HepG2 (cell line): Measurements from ENCODE around the gene ARPC1A. TPM values are rescaled to one million over a fixed set of nuclear protein-coding genes. Genes with fewer than 3 reads are reported as not detected.

Experiments used
- CAMTA2 ChIP-seq: sonication (generic); formaldehyde crosslinking; IDR thresholded peaks from 2 replicates; pipeline ENCODE4 v1.4.0; 2020; ENCODE audit warnings: mild to moderate bottlenecking, missing genetic modification reagents, borderline replicate concordance
- FLYWCH1 ChIP-seq: sonication (generic); formaldehyde crosslinking; IDR thresholded peaks from 2 replicates; pipeline ENCODE4 v1.8.1; 2023; ENCODE audit warnings: mild to moderate bottlenecking, missing genetic modification reagents
- GABPA ChIP-seq, 2 experiments: IDR thresholded peaks; 2 replicates each; pipeline ENCODE4 v1.6.1; 2011 to 2016; ENCODE audit warnings: low read depth in 2 of 2, low read length in 1 of 2, missing biosample characterization in 1 of 2, missing genetic modification characterization in 1 of 2
- KIAA2018 ChIP-seq: sonication (generic); formaldehyde crosslinking; IDR thresholded peaks from 2 replicates; pipeline ENCODE4 v1.5.0; 2020; ENCODE audit warnings: mild to moderate bottlenecking, missing genetic modification reagents, borderline replicate concordance
- MBD4 ChIP-seq: IDR thresholded peaks from 2 replicates; pipeline ENCODE4 v1.6.1; 2012; ENCODE audit warnings: low read length, inconsistent platforms, borderline replicate concordance
- MLLT10 ChIP-seq: sonication (generic); formaldehyde crosslinking; IDR thresholded peaks from 2 replicates; pipeline ENCODE4 v1.4.0; 2020; ENCODE audit warnings: missing genetic modification reagents
- RAD21 ChIP-seq: fragments of 450-650 bp; formaldehyde crosslinking; IDR thresholded peaks from 2 replicates; pipeline ENCODE4 v1.5.0; 2020; ENCODE audit warnings: mild to moderate bottlenecking
- ZBTB38 ChIP-seq: sonication (generic); formaldehyde crosslinking; IDR thresholded peaks from 2 replicates; pipeline ENCODE4 v1.5.1; 2020; ENCODE audit warnings: mild to moderate bottlenecking, missing genetic modification reagents
- ZNF232 ChIP-seq: sonication (generic); formaldehyde crosslinking; IDR thresholded peaks from 2 replicates; pipeline ENCODE4 v1.4.0; 2020; ENCODE audit warnings: missing genetic modification reagents, borderline replicate concordance
- ZNF235 ChIP-seq: sonication (generic); formaldehyde crosslinking; IDR thresholded peaks from 2 replicates; pipeline ENCODE4 v1.8.1; 2023; ENCODE audit warnings: mild to moderate bottlenecking, missing genetic modification reagents, borderline replicate concordance
- ZNF501 ChIP-seq: sonication (generic); formaldehyde crosslinking; IDR thresholded peaks from 2 replicates; pipeline ENCODE4 v1.5.1; 2020; ENCODE audit warnings: mild to moderate bottlenecking, moderate library complexity, missing genetic modification reagents
- ZNF747 ChIP-seq: sonication (generic); formaldehyde crosslinking; IDR thresholded peaks from 2 replicates; pipeline ENCODE4 v1.8.1; 2023; ENCODE audit warnings: missing genetic modification reagents, mild to moderate bottlenecking, borderline replicate concordance
- polyA plus RNA-seq, 8 experiments: library from polyadenylated mRNA; depleted of rRNA in 3 of 8; stranded (reverse) in 7 of 8; unstranded in 1 of 8; fragments of >200 nt; fragmentation: Illumina TruSeq in 4 of 8; extraction: Trizol in 4 of 8; gene quantifications; 2 replicates each; pipeline versions ENCODE4 v1.2.1 to v1.2.3, GENCODE V29; 2011 to 2016; ENCODE audit warnings: low read depth in 4 of 8, missing spikeins in 1 of 8, mixed read lengths in 1 of 8; ENCODE audit not compliant: insufficient read depth in 1 of 8
- total RNA-seq, 5 experiments: library from RNA; depleted of rRNA; stranded (reverse); fragments of >200 nt; fragmentation: Illumina TruSeq; extraction: Trizol; gene quantifications; 2 replicates each; pipeline ENCODE4 v1.2.3, GENCODE V29; 2016; ENCODE audit warnings: low read depth in 1 of 5
- TF ChIP-seq, protein P1 (sequence below): sonication (generic); formaldehyde crosslinking; IDR thresholded peaks from 2 replicates; pipeline ENCODE4 v1.5.1; 2020; ENCODE audit warnings: mild to moderate bottlenecking, missing genetic modification reagents, borderline replicate concordance
- TF ChIP-seq, protein P2 (sequence below): IDR thresholded peaks from 2 replicates; pipeline ENCODE4 v1.6.1; 2016; ENCODE audit warnings: missing genetic modification reagents, missing compliant biosample characterization
- TF ChIP-seq, protein P3 (sequence below): sonication (generic); formaldehyde crosslinking; IDR thresholded peaks from 2 replicates; pipeline ENCODE4 v1.5.0; 2020; ENCODE audit warnings: missing genetic modification reagents, mild to moderate bottlenecking, borderline replicate concordance

The ARPC1A gene
- total and polyA plus RNA-seq, 2 of the 13 experiments (the other 11 are each of a cell fraction or from before 2014, with no cell fraction given) = 44.3 to 88.5 TPM

- TF ChIP-seq, protein P1, sequence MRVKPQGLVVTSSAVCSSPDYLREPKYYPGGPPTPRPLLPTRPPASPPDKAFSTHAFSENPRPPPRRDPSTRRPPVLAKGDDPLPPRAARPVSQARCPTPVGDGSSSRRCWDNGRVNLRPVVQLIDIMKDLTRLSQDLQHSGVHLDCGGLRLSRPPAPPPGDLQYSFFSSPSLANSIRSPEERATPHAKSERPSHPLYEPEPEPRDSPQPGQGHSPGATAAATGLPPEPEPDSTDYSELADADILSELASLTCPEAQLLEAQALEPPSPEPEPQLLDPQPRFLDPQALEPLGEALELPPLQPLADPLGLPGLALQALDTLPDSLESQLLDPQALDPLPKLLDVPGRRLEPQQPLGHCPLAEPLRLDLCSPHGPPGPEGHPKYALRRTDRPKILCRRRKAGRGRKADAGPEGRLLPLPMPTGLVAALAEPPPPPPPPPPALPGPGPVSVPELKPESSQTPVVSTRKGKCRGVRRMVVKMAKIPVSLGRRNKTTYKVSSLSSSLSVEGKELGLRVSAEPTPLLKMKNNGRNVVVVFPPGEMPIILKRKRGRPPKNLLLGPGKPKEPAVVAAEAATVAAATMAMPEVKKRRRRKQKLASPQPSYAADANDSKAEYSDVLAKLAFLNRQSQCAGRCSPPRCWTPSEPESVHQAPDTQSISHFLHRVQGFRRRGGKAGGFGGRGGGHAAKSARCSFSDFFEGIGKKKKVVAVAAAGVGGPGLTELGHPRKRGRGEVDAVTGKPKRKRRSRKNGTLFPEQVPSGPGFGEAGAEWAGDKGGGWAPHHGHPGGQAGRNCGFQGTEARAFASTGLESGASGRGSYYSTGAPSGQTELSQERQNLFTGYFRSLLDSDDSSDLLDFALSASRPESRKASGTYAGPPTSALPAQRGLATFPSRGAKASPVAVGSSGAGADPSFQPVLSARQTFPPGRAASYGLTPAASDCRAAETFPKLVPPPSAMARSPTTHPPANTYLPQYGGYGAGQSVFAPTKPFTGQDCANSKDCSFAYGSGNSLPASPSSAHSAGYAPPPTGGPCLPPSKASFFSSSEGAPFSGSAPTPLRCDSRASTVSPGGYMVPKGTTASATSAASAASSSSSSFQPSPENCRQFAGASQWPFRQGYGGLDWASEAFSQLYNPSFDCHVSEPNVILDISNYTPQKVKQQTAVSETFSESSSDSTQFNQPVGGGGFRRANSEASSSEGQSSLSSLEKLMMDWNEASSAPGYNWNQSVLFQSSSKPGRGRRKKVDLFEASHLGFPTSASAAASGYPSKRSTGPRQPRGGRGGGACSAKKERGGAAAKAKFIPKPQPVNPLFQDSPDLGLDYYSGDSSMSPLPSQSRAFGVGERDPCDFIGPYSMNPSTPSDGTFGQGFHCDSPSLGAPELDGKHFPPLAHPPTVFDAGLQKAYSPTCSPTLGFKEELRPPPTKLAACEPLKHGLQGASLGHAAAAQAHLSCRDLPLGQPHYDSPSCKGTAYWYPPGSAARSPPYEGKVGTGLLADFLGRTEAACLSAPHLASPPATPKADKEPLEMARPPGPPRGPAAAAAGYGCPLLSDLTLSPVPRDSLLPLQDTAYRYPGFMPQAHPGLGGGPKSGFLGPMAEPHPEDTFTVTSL = no peak
- TF ChIP-seq, protein P2, sequence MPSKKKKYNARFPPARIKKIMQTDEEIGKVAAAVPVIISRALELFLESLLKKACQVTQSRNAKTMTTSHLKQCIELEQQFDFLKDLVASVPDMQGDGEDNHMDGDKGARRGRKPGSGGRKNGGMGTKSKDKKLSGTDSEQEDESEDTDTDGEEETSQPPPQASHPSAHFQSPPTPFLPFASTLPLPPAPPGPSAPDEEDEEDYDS = no peak
- TF ChIP-seq ZNF747 (CRISPR knock-in tag) = no peak
- TF ChIP-seq ZNF232 (CRISPR knock-in tag) = no peak
- TF ChIP-seq GABPA (IDR thresholded peaks at IDR 0.05; ENCODE audit: low read depth, low read length) = no peak
- TF ChIP-seq GABPA (CRISPR knock-in tag; IDR thresholded peaks at IDR 0.05; ENCODE audit: low read depth) = no peak
- TF ChIP-seq CAMTA2 (CRISPR knock-in tag) = no peak
- no peak for TF ChIP-seq ZNF501 (CRISPR knock-in tag)
- TF ChIP-seq, protein P3, sequence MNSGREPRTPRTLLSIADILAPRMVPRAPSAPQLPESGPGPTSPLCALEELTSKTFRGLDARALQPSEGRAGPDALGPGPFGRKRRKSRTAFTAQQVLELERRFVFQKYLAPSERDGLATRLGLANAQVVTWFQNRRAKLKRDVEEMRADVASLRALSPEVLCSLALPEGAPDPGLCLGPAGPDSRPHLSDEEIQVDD (CRISPR knock-in tag) = no peak
- no peak for TF ChIP-seq KIAA2018 (CRISPR knock-in tag)
- TF ChIP-seq MLLT10 (CRISPR knock-in tag) = no peak
- TF ChIP-seq MBD4 = no peak
- TF ChIP-seq FLYWCH1 (CRISPR knock-in tag) = no peak
- no peak for TF ChIP-seq ZNF235
- TF ChIP-seq ZBTB38 (CRISPR knock-in tag) = 0 out of 2 replicates have a peak, but pooled peaks have one; percentile 10
- TF ChIP-seq RAD21 (CRISPR knock-in tag) = peak; percentile 43; the same call in 1 of the 2 replicates
Measured at GRCh38 chr7:99381664-99382075, 56.0 kb downstream of the ARPC1A start (continued).
